ENCODE measurements around the gene BIRC2. TPM values are rescaled to one million over a fixed set of nuclear protein-coding genes. Genes with fewer than 3 reads are reported as not detected.
"Not testable (repeated sequence)": the region's sequence is repeated elsewhere in the genome, so short reads cannot be mapped to it uniquely, and the experiment has no call there.

The BIRC2 gene
- 10 to 100 TPM; 26.6 to 26.9 TPM for total RNA-seq

GRCh38 chr11:102346748-102347461 is at the start of gene BIRC2:
Gene BIRC2 (plus strand): TSS chr11:102347214. CDS start chr11:102349855, 2,641 bp downstream.
- Mint-ChIP-seq H3K9me3 (no peaks in the 10 kb centered on the region), H3K27ac (peak within 1 kb of the TSS; percentile 99), H3K4me3 (peak within 1 kb of the TSS; percentile 77), H3K27me3 (ENCODE audit: low read depth) (no peaks in the 10 kb centered on the region), H3K4me1 (ENCODE audit: low read depth) (peaks cover 45% of the 10 kb centered on the region), H3K36me3 (ENCODE audit: low read depth) (peaks cover 27% of the 10 kb centered on the region)
- DNase-seq, result peak; percentile 95
- CTCF ChIA-PET, result no interaction called here
- intact Hi-C loops (cut with micrococcal nuclease), result loop anchor here (1.0 kb wide), 14 partner anchors 14 to 432 kb away; partner anchors contain the start of genes BIRC3, CEP126 and TMEM123

GRCh38 chr11:102300837-102301236 is 46.2 kb upstream of the BIRC2 start:
- peaks cover 24% of the 10 kb centered on the region for H3K9me3 Mint-ChIP-seq
- peaks cover 50% of the 10 kb centered on the region for H3K4me1 Mint-ChIP-seq (ENCODE audit: low read depth)
- H3K4me3 Mint-ChIP-seq; intact Hi-C loops (cut with micrococcal nuclease); H3K27me3 Mint-ChIP-seq (ENCODE audit: low read depth); H3K27ac Mint-ChIP-seq; H3K36me3 Mint-ChIP-seq (ENCODE audit: low read depth): not testable (repeated sequence)
- DNase-seq, result peak; percentile 65
- CTCF ChIA-PET, result interaction anchor here (1.1 to 10.3 kb wide), 5 partner anchors 10 to 19 kb away, joined by 3 to 180 read pairs (median 5); no protein-coding TSS in a partner anchor

GRCh38 chr11:102302241-102302640 is 44.8 kb upstream of the BIRC2 start:
- CTCF ChIA-PET, result interaction anchor here (10.3 kb wide), 1 partner anchor 9 kb away, joined by 180 read pairs; no protein-coding TSS in a partner anchor
- no peak for DNase-seq
- Mint-ChIP-seq H3K27ac (no peak overlapping the region), H3K27me3 (ENCODE audit: low read depth) (no peaks in the 10 kb centered on the region), H3K4me1 (ENCODE audit: low read depth) (peaks cover 62% of the 10 kb centered on the region), H3K36me3 (ENCODE audit: low read depth) (peaks cover 4% of the 10 kb centered on the region), H3K4me3 (no peak overlapping the region), H3K9me3 (peaks cover 24% of the 10 kb centered on the region)
- intact Hi-C loops (cut with micrococcal nuclease), result no loop called here

- no peak for DNase-seq
- intact Hi-C loops (cut with micrococcal nuclease), result no loop called here
- Mint-ChIP-seq H3K4me1 (ENCODE audit: low read depth) (peaks cover 71% of the 10 kb centered on the region), H3K27ac (no peak overlapping the region), H3K36me3 (ENCODE audit: low read depth) (peaks cover 4% of the 10 kb centered on the region), H3K9me3 (peaks cover 22% of the 10 kb centered on the region), H3K4me3 (no peak overlapping the region), H3K27me3 (ENCODE audit: low read depth) (no peaks in the 10 kb centered on the region)
- CTCF ChIA-PET, result no interaction called here
These were observed 42.3 kb upstream of the BIRC2 start for GRCh38 chr11:102304686-102305085.

- DNase-seq, result no peak
- Mint-ChIP-seq H3K9me3 (peaks cover 22% of the 10 kb centered on the region), H3K27me3 (ENCODE audit: low read depth) (no peaks in the 10 kb centered on the region), H3K27ac (peak overlapping the region; percentile 74), H3K4me1 (ENCODE audit: low read depth) (peaks cover 66% of the 10 kb centered on the region), H3K36me3 (ENCODE audit: low read depth) (peaks cover 4% of the 10 kb centered on the region), H3K4me3 (peak overlapping the region; percentile 36)
- intact Hi-C loops (cut with micrococcal nuclease), result loop anchor here (1.0 kb wide), 2 partner anchors 11 to 12 kb away; partner anchors contain the start of gene BIRC3
- CTCF ChIA-PET, result interaction anchor here (0.8 to 12.1 kb wide), 11 partner anchors 8 to 361 kb away, joined by 3 to 180 read pairs (median 6); partner anchors contain the start of gene BIRC3
These were observed 41.5 kb upstream of the BIRC2 start for GRCh38 chr11:102305352-102306047.

- H3K4me3 Mint-ChIP-seq, result peak overlapping the region; percentile 36
- peak; percentile 37 for DNase-seq
- H3K4me1 Mint-ChIP-seq (ENCODE audit: low read depth), result peaks cover 59% of the 10 kb centered on the region
- CTCF ChIA-PET, result interaction anchor here (0.8 to 12.1 kb wide), 11 partner anchors 9 to 360 kb away, joined by 3 to 180 read pairs (median 6); partner anchors contain the start of gene BIRC3
- H3K27me3 Mint-ChIP-seq (ENCODE audit: low read depth), result no peaks in the 10 kb centered on the region
- peaks cover 4% of the 10 kb centered on the region for H3K36me3 Mint-ChIP-seq (ENCODE audit: low read depth)
- intact Hi-C loops (cut with micrococcal nuclease), result loop anchor here (1.0 kb wide), 2 partner anchors 11 to 12 kb away; partner anchors contain the start of gene BIRC3
- peaks cover 22% of the 10 kb centered on the region for H3K9me3 Mint-ChIP-seq
- H3K27ac Mint-ChIP-seq, result peak overlapping the region; percentile 74
These were observed 40.9 kb upstream of the BIRC2 start for GRCh38 chr11:102306048-102306597.

- Mint-ChIP-seq H3K9me3 (peaks cover 17% of the 10 kb centered on the region), H3K4me1 (ENCODE audit: low read depth) (peaks cover 52% of the 10 kb centered on the region), H3K27me3 (ENCODE audit: low read depth) (no peaks in the 10 kb centered on the region), H3K36me3 (ENCODE audit: low read depth) (no peaks in the 10 kb centered on the region), H3K4me3 (peak overlapping the region; percentile 36), H3K27ac (peak overlapping the region; percentile 74)
- CTCF ChIA-PET, result interaction anchor here (1.0 to 12.1 kb wide), 8 partner anchors 9 to 359 kb away, joined by 3 to 180 read pairs (median 10); partner anchors contain the start of gene BIRC3
- peak; percentile 39 for DNase-seq
- intact Hi-C loops (cut with micrococcal nuclease), result loop anchor here (1.0 kb wide), 2 partner anchors 10 to 13 kb away; partner anchors contain the start of gene BIRC3
These were observed 39.9 kb upstream of the BIRC2 start for GRCh38 chr11:102306817-102307726.

GRCh38 chr11:102307727-102308038 is 39.3 kb upstream of the BIRC2 start:
- H3K27me3 Mint-ChIP-seq (ENCODE audit: low read depth), result no peaks in the 10 kb centered on the region
- intact Hi-C loops (cut with micrococcal nuclease), result no loop called here
- no peak for DNase-seq
- H3K9me3 Mint-ChIP-seq, result peaks cover 17% of the 10 kb centered on the region
- no peaks in the 10 kb centered on the region for H3K36me3 Mint-ChIP-seq (ENCODE audit: low read depth)
- no peak overlapping the region for H3K4me3 Mint-ChIP-seq
- no peak overlapping the region for H3K27ac Mint-ChIP-seq
- CTCF ChIA-PET, result interaction anchor here (1.0 to 12.1 kb wide), 5 partner anchors 9 to 34 kb away, joined by 3 to 180 read pairs (median 9); no protein-coding TSS in a partner anchor
- peaks cover 57% of the 10 kb centered on the region for H3K4me1 Mint-ChIP-seq (ENCODE audit: low read depth)

- CTCF ChIA-PET, result interaction anchor here (0.9 to 12.1 kb wide), 5 partner anchors 10 to 32 kb away, joined by 3 to 180 read pairs (median 8); no protein-coding TSS in a partner anchor
- Mint-ChIP-seq H3K4me1 (ENCODE audit: low read depth) (peaks cover 60% of the 10 kb centered on the region), H3K27ac (no peak overlapping the region), H3K36me3 (ENCODE audit: low read depth) (no peaks in the 10 kb centered on the region), H3K4me3 (no peak overlapping the region), H3K27me3 (ENCODE audit: low read depth) (no peaks in the 10 kb centered on the region), H3K9me3 (peaks cover 3% of the 10 kb centered on the region)
- intact Hi-C loops (cut with micrococcal nuclease), result no loop called here
- no peak for DNase-seq
These were observed 37.1 kb upstream of the BIRC2 start for GRCh38 chr11:102309621-102310541.

- no peak for DNase-seq
- CTCF ChIA-PET, result interaction anchor here (2.4 to 12.1 kb wide), 2 partner anchors 15 to 23 kb away, joined by 12 to 180 read pairs; no protein-coding TSS in a partner anchor
- Mint-ChIP-seq H3K36me3 (ENCODE audit: low read depth) (peaks cover 5% of the 10 kb centered on the region), H3K9me3 (peaks cover 3% of the 10 kb centered on the region), H3K4me3 (peak overlapping the region; percentile 50), H3K4me1 (ENCODE audit: low read depth) (peaks cover 50% of the 10 kb centered on the region), H3K27ac (peak overlapping the region; percentile 66), H3K27me3 (ENCODE audit: low read depth) (no peaks in the 10 kb centered on the region)
- intact Hi-C loops (cut with micrococcal nuclease), result no loop called here
These were observed 34.3 kb upstream of the BIRC2 start for GRCh38 chr11:102312667-102313066.

Data from activated naive CD4-positive, alpha-beta T cell treated with anti-CD3 and anti-CD28 coated beads for 36 hours (primary cell).